ENCODE measurements around the gene SELENON. TPM values are rescaled to one million over a fixed set of nuclear protein-coding genes. Genes with fewer than 3 reads are reported as not detected.

SELENON gene
- total RNA-seq, 2 donors from 2014 or later, result 22.8 to 27.4 TPM

- H3K9me3 ChIP-seq, result no peaks in the 10 kb centered on the region
- no peaks in the 10 kb centered on the region for H3K36me3 ChIP-seq (replicated peaks in 1 of 2; ENCODE audit: insufficient read depth in 1 of 2, low read depth in 2 of 2)
- H3K4me1 ChIP-seq, result peaks cover 16% of the 10 kb centered on the region
- peak in 1 of 7 experiments; percentile 7 for TF ChIP-seq CTCF (IDR thresholded peaks at IDR 0.05)
- no peak for TF ChIP-seq POLR2A (IDR thresholded peaks at IDR 0.05)
- no peak overlapping the region for H3K4me3 ChIP-seq
- no peak overlapping the region for H3K27ac ChIP-seq
- intact Hi-C loops (cut with DNase I), result no loop called here
- H3K27me3 ChIP-seq, result no peaks in the 10 kb centered on the region
- DNase-seq, result peak in 2 of 4 donors; percentile 15 to 28
- ATAC-seq, result peak; percentile 33
- 82 to 83% methylated on average over 11 of the region's 11 CpGs for WGBS, 2 donors
These were observed 39.8 kb upstream of the SELENON start for GRCh38 chr1:25760122-25760719.

GRCh38 chr1:25760871-25761270 lies 39.1 kb upstream of the SELENON start:
- H3K4me1 ChIP-seq, result peaks cover 22% of the 10 kb centered on the region
- ATAC-seq (no peak), DNase-seq (no peak)
- H3K9me3 ChIP-seq, result no peaks in the 10 kb centered on the region
- no peaks in the 10 kb centered on the region for H3K36me3 ChIP-seq (replicated peaks in 1 of 2; ENCODE audit: insufficient read depth in 1 of 2, low read depth in 2 of 2)
- H3K4me3 ChIP-seq, result no peak overlapping the region
- intact Hi-C loops (cut with DNase I), result no loop called here
- TF ChIP-seq CTCF (IDR thresholded peaks at IDR 0.05), result no peak
- no peak for TF ChIP-seq POLR2A (IDR thresholded peaks at IDR 0.05)
- WGBS, 2 donors, result 59 to 69% methylated on average over 4 to 5 of the region's 5 CpGs
- no peaks in the 10 kb centered on the region for H3K27me3 ChIP-seq
- H3K27ac ChIP-seq, result no peak overlapping the region

- H3K4me1 ChIP-seq, result peaks cover 33% of the 10 kb centered on the region
- no peaks in the 10 kb centered on the region for H3K27me3 ChIP-seq
- 91 to 100% methylated on average over 3 to 10 of the region's 10 CpGs for WGBS, 2 donors
- DNase-seq (no peak), ATAC-seq (no peak)
- no peak overlapping the region for H3K4me3 ChIP-seq
- H3K9me3 ChIP-seq, result no peaks in the 10 kb centered on the region
- no peak overlapping the region for H3K27ac ChIP-seq
- H3K36me3 ChIP-seq (replicated peaks in 1 of 2; ENCODE audit: insufficient read depth in 1 of 2, low read depth in 2 of 2), result no peaks in the 10 kb centered on the region
- intact Hi-C loops (cut with DNase I), result no loop called here
- TF ChIP-seq POLR2A (IDR thresholded peaks at IDR 0.05) (no peak), CTCF (IDR thresholded peaks at IDR 0.05) (no peak)
These were observed 36.5 kb upstream of the SELENON start for GRCh38 chr1:25763493-25763892.

GRCh38 chr1:25765136-25765922 lies 34.7 kb upstream of the SELENON start:
- 67 to 80% methylated on average over 4 to 8 of the region's 8 CpGs for WGBS, 2 donors
- Histone ChIP-seq H3K36me3 (replicated peaks in 1 of 2; ENCODE audit: insufficient read depth in 1 of 2, low read depth in 2 of 2) (no peaks in the 10 kb centered on the region), H3K4me1 (peaks cover 24% of the 10 kb centered on the region), H3K9me3 (no peaks in the 10 kb centered on the region), H3K27me3 (no peaks in the 10 kb centered on the region), H3K27ac (no peak overlapping the region), H3K4me3 (no peak overlapping the region)
- DNase-seq (no peak), ATAC-seq (no peak)
- intact Hi-C loops (cut with DNase I), result no loop called here
- no peak for TF ChIP-seq CTCF (IDR thresholded peaks at IDR 0.05)
- no peak for TF ChIP-seq POLR2A (IDR thresholded peaks at IDR 0.05)
